Chondrocyte (in vitro differentiated cells): ENCODE data around the gene PIK3R4. TPM values are rescaled to one million over a fixed set of nuclear protein-coding genes. Genes with fewer than 3 reads are reported as not detected.
A peak's percentile ranks its signal among the peaks of the same experiment; 100 is the strongest.

Experiments used
- DNase-seq: peaks from one replicate; pipeline ENCODE4 v3.0.0; 2021; ENCODE audit warnings: mixed read lengths, low spot score
- H3K27ac Mint-ChIP-seq: one replicate; pipeline ENCODE4 v1.8.0; 2021; ENCODE audit warnings: mild to moderate bottlenecking, moderate library complexity, mixed read lengths; ENCODE audit not compliant: unreplicated experiment
- H3K27me3 Mint-ChIP-seq: 2 replicates; pipeline ENCODE4 v1.8.0; 2021; ENCODE audit warnings: low read depth, mixed read lengths
- H3K36me3 Mint-ChIP-seq: 2 replicates; pipeline ENCODE4 v1.8.0; 2021; ENCODE audit warnings: low read depth, mixed read lengths
- H3K4me1 Mint-ChIP-seq: 2 replicates; pipeline ENCODE4 v1.8.0; 2021; ENCODE audit warnings: low read depth, mild to moderate bottlenecking, mixed read lengths
- H3K4me3 Mint-ChIP-seq: one replicate; pipeline ENCODE4 v1.8.0; 2021; ENCODE audit warnings: mild to moderate bottlenecking, moderate library complexity, mixed read lengths; ENCODE audit not compliant: unreplicated experiment
- H3K9me3 Mint-ChIP-seq: 2 replicates; pipeline ENCODE4 v1.8.0; 2021; ENCODE audit warnings: low read depth, mixed read lengths
- CTCF ChIP-seq: fragments of 200-600 bp; sonication (generic); IDR thresholded peaks from 2 replicates; pipeline ENCODE4 v1.5.0; 2021; ENCODE audit warnings: antibody characterized with exemption, mild to moderate bottlenecking, moderate library complexity
- total RNA-seq: library from RNA; stranded (reverse); gene quantifications from 3 replicates; pipeline ENCODE4 v1.2.1, GENCODE V29; 2021

PIK3R4 gene
- total RNA-seq, 1 donor from 2014 or later, result 16.9 TPM

GRCh38 chr3:130758624-130759369, 12.2 kb upstream of the PIK3R4 start:
- Mint-ChIP-seq H3K27me3 (peaks cover 6% of the 10 kb centered on the region), H3K4me1 (no peaks in the 10 kb centered on the region), H3K9me3 (no peaks in the 10 kb centered on the region), H3K4me3 (no peak overlapping the region), H3K36me3 (no peaks in the 10 kb centered on the region), H3K27ac (no peak overlapping the region)
- no peak for TF ChIP-seq CTCF
- no peak for DNase-seq

GRCh38 chr3:130757611-130758150, 11.1 kb upstream of the PIK3R4 start:
- Mint-ChIP-seq H3K27me3 (no peaks in the 10 kb centered on the region), H3K27ac (no peak overlapping the region), H3K4me1 (no peaks in the 10 kb centered on the region), H3K9me3 (no peaks in the 10 kb centered on the region), H3K4me3 (no peak overlapping the region), H3K36me3 (no peaks in the 10 kb centered on the region)
- TF ChIP-seq CTCF, result no peak
- no peak for DNase-seq

GRCh38 chr3:130755666-130756065, 9.0 kb upstream of the PIK3R4 start:
- DNase-seq, result no peak
- TF ChIP-seq CTCF, result no peak
- Mint-ChIP-seq H3K27ac (no peak overlapping the region), H3K27me3 (no peaks in the 10 kb centered on the region), H3K4me3 (no peak overlapping the region), H3K9me3 (no peaks in the 10 kb centered on the region), H3K36me3 (no peaks in the 10 kb centered on the region), H3K4me1 (no peaks in the 10 kb centered on the region)

- TF ChIP-seq CTCF, result no peak
- Mint-ChIP-seq H3K36me3 (no peaks in the 10 kb centered on the region), H3K27me3 (no peaks in the 10 kb centered on the region), H3K9me3 (no peaks in the 10 kb centered on the region), H3K27ac (no peak overlapping the region), H3K4me3 (no peak overlapping the region), H3K4me1 (peaks cover 30% of the 10 kb centered on the region)
- no peak for DNase-seq
These were observed 2.4 kb upstream of the PIK3R4 start for GRCh38 chr3:130748981-130749380.

GRCh38 chr3:130748467-130748861, 1.8 kb upstream of the PIK3R4 start:
- Mint-ChIP-seq H3K9me3 (no peaks in the 10 kb centered on the region), H3K27ac (peak overlapping the region; percentile 98), H3K27me3 (no peaks in the 10 kb centered on the region), H3K36me3 (peaks cover 4% of the 10 kb centered on the region), H3K4me1 (peaks cover 35% of the 10 kb centered on the region), H3K4me3 (peak overlapping the region; percentile 87)
- no peak for TF ChIP-seq CTCF
- DNase-seq, result no peak
